Ramos (cell line): Measurements from ENCODE around the gene MARK3.
"Not testable (repeated sequence)": the region's sequence is repeated elsewhere in the genome, so short reads cannot be mapped to it uniquely, and the experiment has no call there.

Experiments
- in situ Hi-C: fragments of 300-500 bp; cut with MboI; formaldehyde crosslinking; loops from one replicate; pipeline ENCODE4 v1.14.3; 2022; ENCODE audit warnings: low sequenced_read_pairs; ENCODE audit not compliant: unreplicated experiment

MARK3 gene

DNA sequence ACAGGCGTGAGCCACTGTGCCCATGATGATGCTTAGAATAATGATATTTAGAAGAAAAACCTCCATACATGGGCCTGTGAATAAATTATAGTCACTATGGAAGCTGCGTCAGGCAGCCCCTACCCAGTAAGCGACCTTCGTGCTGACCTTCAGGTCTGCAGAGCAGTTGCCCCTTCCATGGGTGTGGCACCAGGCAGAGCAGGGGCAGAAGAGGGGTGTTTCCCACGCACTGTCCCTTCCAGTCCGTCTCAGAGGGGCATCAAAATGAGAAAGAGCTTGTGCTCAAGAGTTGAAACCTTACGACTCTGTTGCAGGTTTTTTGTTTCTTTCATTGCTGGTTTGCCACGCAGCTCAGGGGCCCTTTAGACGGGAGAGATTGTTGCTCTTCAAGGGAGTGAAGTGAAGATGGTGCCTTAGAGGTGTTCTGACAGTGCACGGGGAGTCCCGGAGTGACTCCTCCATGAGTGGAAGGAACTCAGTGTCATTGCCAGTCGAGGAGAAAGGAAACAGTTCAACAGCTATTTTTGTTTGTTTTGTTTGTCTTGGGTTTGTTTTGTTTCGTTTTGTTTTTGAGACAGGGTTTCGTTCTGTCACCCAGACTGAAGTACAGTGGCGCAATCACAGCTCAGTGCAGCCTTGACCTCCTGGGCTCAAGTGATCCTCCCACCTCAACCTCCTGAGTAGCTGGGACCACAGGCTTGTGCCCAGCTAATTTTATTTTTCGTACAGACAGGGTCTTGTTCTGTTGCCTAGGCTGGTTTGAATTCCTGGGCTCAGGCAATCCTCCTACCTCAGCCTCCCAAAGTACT, 123.5 kb downstream of the MARK3 start:
- in situ Hi-C loops: no loop called here

DNA sequence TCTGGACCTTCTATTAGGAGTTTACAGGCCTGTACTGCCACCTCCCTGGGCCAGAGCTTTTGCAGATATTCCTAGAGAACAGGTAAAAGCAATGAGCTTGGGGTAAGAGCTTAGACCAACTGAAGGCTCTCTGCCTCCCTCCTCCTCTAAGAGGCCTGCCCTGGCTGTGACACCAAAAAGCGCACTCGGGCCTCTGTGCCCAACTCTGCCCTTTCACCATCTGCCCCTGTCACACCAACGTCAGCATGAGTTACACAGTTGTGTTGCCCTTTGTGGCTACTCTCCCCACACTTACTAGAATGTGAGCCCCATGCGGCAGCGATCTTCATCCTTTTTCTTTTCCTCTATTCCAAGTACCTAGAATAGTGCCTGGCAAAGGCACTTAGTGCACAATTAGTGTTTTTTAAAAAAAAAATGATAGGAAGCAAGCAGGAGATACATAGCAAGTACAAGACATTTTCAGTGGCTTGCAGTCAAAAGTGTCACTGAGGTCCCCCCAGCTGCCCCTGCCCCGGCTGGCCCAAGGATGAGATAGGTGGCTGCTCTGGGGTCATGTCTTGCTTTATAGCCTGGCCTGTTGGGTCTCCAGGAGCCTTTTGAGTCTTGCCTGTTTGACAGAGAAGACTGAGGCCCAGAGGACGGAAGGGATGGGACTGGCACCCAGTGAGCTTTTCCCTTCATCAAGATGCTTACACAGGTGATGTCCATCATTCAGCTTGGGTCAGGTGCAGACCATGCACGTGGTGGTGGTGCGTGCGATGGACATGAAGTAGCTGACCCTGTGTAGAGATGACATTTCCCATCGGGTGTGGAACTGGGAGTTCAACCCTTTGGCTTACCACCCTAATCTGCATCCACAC, 124.9 kb downstream of the MARK3 start:
- in situ Hi-C loops: no loop called here

- in situ Hi-C loops: no loop called here
These were observed 125.8 kb downstream of the MARK3 start for GRCh38 chr14:103510724-103511693.

DNA sequence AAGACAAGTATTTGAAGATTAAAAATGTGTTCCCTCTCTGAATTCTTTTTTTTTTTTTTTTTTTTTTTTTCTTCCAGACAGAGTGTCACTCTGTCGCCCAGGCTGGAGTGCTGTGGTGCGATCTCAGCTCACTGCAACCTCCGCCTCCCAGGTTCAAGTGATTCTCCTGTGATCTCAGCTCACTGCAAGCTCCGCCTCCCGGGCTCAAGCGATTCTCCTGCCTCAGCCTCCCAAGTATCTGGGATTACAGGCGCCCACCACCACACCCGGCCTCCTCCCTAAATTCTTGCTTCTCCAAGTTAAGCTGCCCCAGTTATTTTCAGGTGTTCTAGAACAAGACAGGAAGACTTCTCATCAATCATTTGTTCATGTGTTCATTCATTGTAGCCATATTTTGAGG, 127.0 kb downstream of the MARK3 start:
- in situ Hi-C loops: not testable (repeated sequence)

GRCh38 chr14:103512701-103513611, 127.7 kb downstream of the MARK3 start:
- in situ Hi-C loops: no loop called here

DNA sequence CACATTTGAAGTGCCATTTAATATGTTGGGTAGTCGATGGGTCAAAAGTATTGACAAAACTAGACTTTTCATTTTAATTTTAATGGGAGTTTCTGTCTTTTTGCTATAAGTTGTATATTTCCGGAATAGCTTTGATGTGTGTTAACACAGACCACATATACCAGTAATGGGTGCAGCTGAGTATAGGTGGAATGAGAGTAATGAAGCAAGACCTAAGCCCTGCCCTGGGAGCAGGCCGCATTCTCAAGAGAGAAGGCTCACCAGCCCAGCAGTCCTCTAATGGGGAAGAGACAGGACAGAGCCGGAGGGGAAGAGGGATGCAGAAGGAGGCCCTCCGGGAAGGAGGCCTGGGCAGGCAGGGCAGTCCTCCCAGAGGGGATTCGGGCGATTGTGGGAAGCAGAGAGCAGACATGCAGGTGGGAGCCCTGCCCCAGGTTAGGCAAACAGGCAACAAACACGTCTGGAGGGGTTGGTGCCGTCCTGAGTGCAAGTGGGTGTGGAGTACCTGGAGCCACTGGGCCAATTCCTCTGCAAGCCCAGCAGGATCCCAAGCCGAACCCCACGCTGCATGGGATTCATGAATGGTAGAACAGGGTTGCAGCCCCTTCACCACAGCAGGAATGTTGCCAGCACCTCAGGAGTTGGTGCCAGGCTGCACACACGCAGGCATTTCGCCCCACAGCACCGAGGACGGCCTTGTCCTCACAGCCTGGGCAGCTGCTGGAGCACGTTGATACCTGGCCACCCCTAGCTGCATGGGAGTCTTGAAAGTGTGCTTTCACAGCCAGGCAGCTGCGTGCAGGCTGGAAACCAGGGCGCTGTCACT, 129.6 kb downstream of the MARK3 start:
- in situ Hi-C loops: loop anchor here (5.0 kb wide), 1 partner anchor 42 kb away; no protein-coding TSS in a partner anchor

- in situ Hi-C loops: loop anchor here (5.0 kb wide), 1 partner anchor 41 kb away; no protein-coding TSS in a partner anchor
These were observed 131.4 kb downstream of the MARK3 start for GRCh38 chr14:103516426-103517173.

DNA sequence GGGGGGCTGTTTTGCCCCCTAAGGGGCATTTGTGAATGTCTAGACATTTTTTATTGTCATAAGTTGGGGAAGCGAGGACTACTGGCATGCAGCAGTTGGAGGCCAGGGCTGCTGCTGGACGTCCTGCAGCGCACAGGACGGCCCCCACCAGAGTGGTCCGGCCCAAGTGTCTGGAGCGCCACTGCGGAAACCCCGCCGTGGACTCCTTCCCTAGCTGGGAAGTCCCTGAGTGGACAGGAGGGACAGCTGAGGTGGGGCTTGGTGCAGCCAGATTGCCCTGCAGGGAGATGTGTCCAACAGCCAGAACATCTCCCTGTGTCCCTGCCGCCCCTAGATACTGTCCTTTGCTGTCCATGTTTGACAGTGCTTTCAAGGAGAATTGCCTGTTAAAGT, 132.0 kb downstream of the MARK3 start:
- in situ Hi-C loops: loop anchor here (5.0 kb wide), 1 partner anchor 40 kb away; no protein-coding TSS in a partner anchor

DNA sequence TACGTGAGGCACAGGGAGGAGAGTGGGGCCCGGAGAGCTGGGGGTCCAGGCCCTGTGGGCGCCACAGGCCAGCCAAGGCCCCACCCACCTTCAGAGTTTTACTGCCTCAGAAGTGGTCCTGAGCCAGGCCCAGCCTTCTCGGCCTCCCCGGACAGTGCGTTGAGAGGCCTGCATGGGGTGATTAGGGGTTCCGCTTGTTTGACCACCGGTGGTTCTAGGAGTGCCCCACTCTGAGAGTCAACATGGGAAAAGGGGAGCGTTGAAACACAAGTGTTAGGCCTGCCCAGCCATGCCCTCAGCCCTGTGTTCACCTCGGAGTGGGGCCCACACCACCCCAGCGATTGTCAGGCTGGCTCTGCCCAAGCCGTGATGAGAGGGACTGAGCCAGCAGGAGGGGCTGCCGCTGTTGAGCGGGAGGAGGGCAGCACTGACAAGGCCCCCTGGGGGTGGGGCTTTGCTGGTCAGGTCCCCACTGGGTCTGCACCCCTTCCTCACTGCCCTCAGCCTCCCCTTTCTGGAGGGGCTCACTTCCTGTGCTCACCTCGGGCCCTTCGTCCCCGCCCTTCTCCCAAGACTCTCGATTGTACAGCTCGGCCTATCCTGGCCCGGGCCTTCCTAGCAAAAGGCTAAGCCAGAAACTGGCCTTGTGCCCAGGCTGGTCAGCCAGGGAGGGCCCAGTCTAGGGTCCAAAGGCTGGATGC, 132.7 kb downstream of the MARK3 start:
- in situ Hi-C loops: loop anchor here (5.0 kb wide), 1 partner anchor 39 kb away; no protein-coding TSS in a partner anchor

DNA sequence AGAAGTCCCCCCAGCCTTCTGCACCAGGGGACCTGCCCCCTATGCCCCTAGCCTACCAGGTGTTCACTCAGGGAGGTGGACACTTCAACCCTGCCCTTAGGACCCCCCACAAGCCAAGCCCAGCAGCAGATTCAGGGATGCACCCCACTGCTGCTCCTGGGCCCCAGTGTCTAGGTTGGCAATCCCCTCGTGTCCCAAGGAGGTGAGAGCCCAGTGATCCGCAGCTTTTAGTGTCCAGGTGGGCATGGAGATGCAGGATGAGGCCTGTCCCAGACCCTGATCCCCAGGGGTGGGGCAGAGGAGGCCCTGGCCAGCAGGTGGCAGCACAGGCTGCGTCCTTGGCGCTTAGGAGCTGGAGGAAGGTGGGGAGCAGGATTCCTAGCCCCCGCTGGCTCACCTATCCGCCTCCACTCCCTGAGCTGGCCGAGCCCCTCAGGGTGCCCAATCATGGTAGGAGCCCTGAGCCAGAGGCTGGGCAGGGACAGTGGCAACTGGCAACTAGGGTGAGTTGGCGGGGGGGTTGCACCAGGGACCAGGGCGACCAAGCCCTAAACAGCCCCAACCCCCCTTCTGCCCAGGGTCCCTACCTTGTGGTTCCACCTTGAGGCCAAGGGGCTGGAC, 133.3 kb downstream of the MARK3 start:
- in situ Hi-C loops: loop anchor here (5.0 kb wide), 1 partner anchor 39 kb away; no protein-coding TSS in a partner anchor

GRCh38 chr14:103519043-103519836, 134.0 kb downstream of the MARK3 start:
- in situ Hi-C loops: loop anchor here (5.0 kb wide), 1 partner anchor 38 kb away; no protein-coding TSS in a partner anchor

DNA sequence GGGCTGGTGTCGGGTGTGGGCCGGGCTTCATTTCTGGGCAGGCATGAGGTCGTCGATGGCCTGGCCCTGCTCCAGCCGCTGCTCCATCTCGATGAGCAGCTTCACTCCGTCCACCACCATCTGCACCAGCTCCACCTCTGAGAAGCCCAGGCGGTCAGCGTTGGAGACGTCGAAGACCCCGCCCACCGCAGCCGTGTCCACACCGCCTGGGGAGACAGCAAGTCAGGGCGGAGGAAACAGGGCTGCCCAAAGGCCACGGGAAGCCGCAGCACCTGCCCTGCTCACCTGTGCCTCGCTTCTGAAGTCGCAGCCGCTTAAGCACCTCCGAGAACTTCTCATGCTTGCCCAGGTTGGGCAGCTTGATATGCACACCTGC, 134.6 kb downstream of the MARK3 start:
- in situ Hi-C loops: loop anchor here (5.0 kb wide), 1 partner anchor 37 kb away; no protein-coding TSS in a partner anchor

DNA sequence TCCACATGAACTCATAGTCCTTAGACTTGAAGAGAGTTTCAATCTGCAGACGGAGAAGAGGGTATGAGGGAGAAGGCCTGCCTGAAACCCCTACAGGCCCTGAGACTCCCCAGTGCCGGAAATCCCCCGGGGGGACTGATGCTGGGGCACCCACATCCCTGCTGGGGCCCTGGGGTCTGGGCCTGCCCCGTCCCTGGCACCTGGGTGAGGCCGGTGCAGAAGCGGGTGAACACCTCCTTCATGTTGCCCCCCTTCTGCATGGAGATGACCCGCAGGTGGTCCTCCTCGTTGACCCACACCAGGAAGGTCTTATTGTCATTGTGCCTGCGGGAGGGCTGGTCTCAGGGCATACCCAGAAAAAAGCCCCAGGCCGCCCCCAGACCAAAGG, 135.0 kb downstream of the MARK3 start:
- in situ Hi-C loops: no loop called here

DNA sequence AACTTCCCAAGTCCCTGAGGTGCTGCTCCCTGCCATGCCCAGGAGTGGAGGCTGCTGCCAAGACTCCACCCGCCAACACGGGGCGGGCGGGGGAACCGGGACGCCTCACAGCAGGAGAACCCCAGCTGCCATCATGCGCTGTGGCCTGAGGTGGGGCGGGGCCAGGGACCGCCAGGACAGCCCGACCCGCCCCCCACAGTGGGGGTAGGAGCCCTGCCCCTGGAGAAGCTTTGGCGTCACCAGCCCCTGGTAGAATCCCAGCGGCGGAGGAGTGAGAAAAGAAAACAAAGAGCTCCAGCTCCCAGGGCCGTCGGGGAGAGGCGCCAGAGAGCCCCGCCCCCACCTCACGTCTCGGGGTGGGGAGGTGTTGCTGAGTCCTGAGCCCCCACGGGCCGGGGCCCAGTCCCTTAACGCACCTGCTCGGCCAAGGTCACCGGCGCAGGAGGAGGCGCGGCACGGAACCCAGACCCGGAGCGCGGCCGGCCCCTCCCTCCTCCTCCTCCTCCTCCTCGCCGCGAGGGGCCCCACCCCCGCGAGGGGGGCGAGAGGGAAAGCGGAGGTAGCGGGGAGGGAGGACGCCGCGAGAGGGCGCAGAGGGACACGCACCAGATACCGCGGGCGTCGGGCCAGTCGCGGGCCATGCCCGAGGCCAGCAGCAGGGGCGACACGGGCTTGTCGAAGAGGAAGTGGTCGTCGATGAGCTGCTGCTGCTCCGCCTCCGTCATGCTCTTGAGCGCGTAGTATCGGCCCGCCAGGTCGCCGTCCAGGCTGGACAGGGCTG, 135.6 kb downstream of the MARK3 start:
- in situ Hi-C loops: no loop called here
